Activated CD8-positive, alpha-beta T cell treated with anti-CD3 and anti-CD28 coated beads for 36 hours (primary cell): ENCODE data around the gene SHC4. TPM values are rescaled to one million over a fixed set of nuclear protein-coding genes. Genes with fewer than 3 reads are reported as not detected.
A peak's percentile ranks its signal among the peaks of the same experiment; 100 is the strongest.
"Not testable (repeated sequence)": the region's sequence is repeated elsewhere in the genome, so short reads cannot be mapped to it uniquely, and the experiment has no call there.

Source experiments
- ATAC-seq: fragments of 200-7000 bp; cut with Tn5 transposase; one replicate; pipeline ENCODE4 v1.10.0; 2021; ENCODE audit warnings: mild to moderate bottlenecking, moderate library complexity
- CTCF ChIA-PET: fragments of 350-600 bp; sonication (Branson Sonifier 250); formaldehyde crosslinking; loops from one replicate; lab custom pipeline; 2021; ENCODE audit warnings: antibody characterized with exemption; lab: Charles Lee
- POLR2A ChIA-PET: fragments of 350-600 bp; sonication (Branson Sonifier 250); formaldehyde crosslinking; loops from one replicate; lab custom pipeline; 2021; ENCODE audit warnings: antibody characterized with exemption; lab: Charles Lee
- DNase-seq: peaks from one replicate; pipeline ENCODE4 v3.0.0-alpha.2; 2020
- H3K27ac Mint-ChIP-seq: one replicate; pipeline ENCODE4 v1.8.0; 2021; ENCODE audit warnings: mild to moderate bottlenecking, mixed read lengths
- H3K27me3 Mint-ChIP-seq: one replicate; pipeline ENCODE4 v1.8.0; 2021; ENCODE audit warnings: mixed read lengths
- H3K36me3 Mint-ChIP-seq: one replicate; pipeline ENCODE4 v1.8.0; 2021; ENCODE audit warnings: low read depth, mixed read lengths
- H3K4me1 Mint-ChIP-seq: one replicate; pipeline ENCODE4 v1.8.0; 2021; ENCODE audit warnings: low read depth, mixed read lengths
- H3K4me3 Mint-ChIP-seq: one replicate; pipeline ENCODE4 v1.8.0; 2021; ENCODE audit warnings: mild to moderate bottlenecking, moderate library complexity, mixed read lengths
- H3K9me3 Mint-ChIP-seq: one replicate; pipeline ENCODE4 v1.8.0; 2021; ENCODE audit warnings: mixed read lengths
- CTCF ChIP-seq: fragments of 200-600 bp; IDR thresholded peaks from one replicate; pipeline ENCODE4 v1.8.0; 2022; ENCODE audit warnings: antibody characterized with exemption, mild to moderate bottlenecking
- intact Hi-C: fragments of 100-400 bp; cut with micrococcal nuclease; formaldehyde crosslinking; loops from one replicate; pipeline ENCODE4 v1.10.0; 2022
- total RNA-seq, 2 experiments: library from RNA; stranded (reverse); gene quantifications; one replicate each; pipeline ENCODE4 v1.2.3, GENCODE V29; 2021

SHC4 gene
- total RNA-seq, 2 experiments from 2014 or later = 2.5 TPM

GRCh38 chr15:48855501-48856440, 107.9 kb downstream of the SHC4 start:
- peaks cover 7% of the 10 kb centered on the region for H3K27me3 Mint-ChIP-seq
- ATAC-seq = no peak
- H3K4me3 Mint-ChIP-seq = no peak overlapping the region
- no peak overlapping the region for H3K27ac Mint-ChIP-seq
- intact Hi-C loops = no loop called here
- DNase-seq = no peak
- no peak for TF ChIP-seq CTCF
- CTCF ChIA-PET = no interaction called here
- peaks cover 2% of the 10 kb centered on the region for H3K9me3 Mint-ChIP-seq
- H3K4me1 Mint-ChIP-seq = no peaks in the 10 kb centered on the region
- POLR2A ChIA-PET = no interaction called here
- H3K36me3 Mint-ChIP-seq = no peaks in the 10 kb centered on the region

- H3K9me3 Mint-ChIP-seq, DNase-seq, intact Hi-C loops, CTCF ChIA-PET, H3K27ac Mint-ChIP-seq, ATAC-seq, H3K27me3 Mint-ChIP-seq, H3K4me3 Mint-ChIP-seq, POLR2A ChIA-PET, H3K4me1 Mint-ChIP-seq, H3K36me3 Mint-ChIP-seq: not testable (repeated sequence)
Measured at GRCh38 chr15:48854434-48854833, 109.3 kb downstream of the SHC4 start.

DNA sequence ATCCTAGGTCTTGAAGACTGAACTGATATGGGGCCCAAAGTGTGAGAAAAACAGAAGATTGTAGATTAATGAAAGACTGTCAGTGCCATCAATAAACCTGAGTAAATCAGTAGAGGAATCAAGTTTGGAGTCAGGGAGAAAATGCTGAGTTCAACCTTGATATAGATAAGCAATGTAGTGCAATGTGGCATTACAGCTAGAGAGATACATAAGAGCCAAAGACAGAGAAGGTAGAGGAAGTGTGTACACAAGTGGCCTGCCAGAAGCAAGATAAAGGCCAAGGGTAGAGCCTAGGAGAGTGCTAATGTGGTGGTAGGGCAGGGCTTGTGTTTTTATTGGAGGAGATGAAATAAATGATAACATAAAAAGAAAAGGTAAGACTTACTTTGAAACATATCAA, 111.8 kb downstream of the SHC4 start:
- no peaks in the 10 kb centered on the region for H3K4me1 Mint-ChIP-seq
- H3K9me3 Mint-ChIP-seq = peaks cover 2% of the 10 kb centered on the region
- DNase-seq (no peak), ATAC-seq (no peak)
- H3K27ac Mint-ChIP-seq = no peak overlapping the region
- no peak for TF ChIP-seq CTCF
- ChIA-PET POLR2A (no interaction called here), CTCF (no interaction called here)
- no peak overlapping the region for H3K4me3 Mint-ChIP-seq
- intact Hi-C loops = no loop called here
- peaks cover 8% of the 10 kb centered on the region for H3K27me3 Mint-ChIP-seq
- no peaks in the 10 kb centered on the region for H3K36me3 Mint-ChIP-seq

DNA sequence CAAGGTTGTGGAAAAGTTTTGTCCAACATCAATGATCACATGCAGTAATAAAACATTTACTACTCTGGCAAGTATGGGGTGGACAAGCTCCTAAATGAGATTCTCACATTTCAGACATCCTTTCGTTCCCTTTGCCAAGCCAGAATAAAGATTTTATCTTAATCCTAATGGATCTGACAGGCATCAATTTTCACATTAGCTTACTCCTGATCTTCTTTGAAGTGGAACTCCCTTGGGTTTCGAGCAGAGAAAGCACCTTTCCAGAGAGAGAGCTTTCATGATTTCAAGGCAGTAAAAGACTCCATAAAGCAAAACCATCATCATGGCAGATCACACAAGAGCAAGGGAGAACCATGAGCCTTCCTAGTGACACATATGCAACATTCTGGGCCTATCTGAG, 113.1 kb downstream of the SHC4 start:
- POLR2A ChIA-PET = no interaction called here
- DNase-seq = no peak

DNA sequence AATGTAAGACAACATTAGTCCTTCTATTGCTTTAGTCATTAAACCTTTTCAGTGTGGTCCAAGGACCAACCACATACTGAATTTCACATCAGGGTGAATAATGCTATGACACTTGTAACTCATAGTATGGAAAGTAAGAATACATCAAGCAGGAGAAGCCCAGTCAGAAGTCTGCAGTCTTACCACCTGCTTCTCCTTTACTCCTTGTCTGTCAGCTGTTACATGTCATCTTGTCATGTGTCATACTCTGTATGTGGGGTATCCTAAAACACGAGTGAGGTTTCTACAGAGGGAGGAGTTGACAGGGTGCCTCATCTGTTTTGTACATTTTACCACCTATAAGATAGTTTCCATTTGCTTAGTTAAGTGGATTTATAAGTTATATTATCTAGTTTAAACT, 118.6 kb downstream of the SHC4 start:
- ATAC-seq = peak; percentile 45
- CTCF ChIA-PET = no interaction called here
- peaks cover 2% of the 10 kb centered on the region for H3K9me3 Mint-ChIP-seq

More for the DNA sequence above, 113.1 kb downstream of the SHC4 start:
- CTCF ChIA-PET = no interaction called here
- peaks cover 2% of the 10 kb centered on the region for H3K9me3 Mint-ChIP-seq
- intact Hi-C loops = no loop called here
- no peaks in the 10 kb centered on the region for H3K4me1 Mint-ChIP-seq
- H3K27ac Mint-ChIP-seq = no peak overlapping the region
- TF ChIP-seq CTCF = no peak
- no peaks in the 10 kb centered on the region for H3K36me3 Mint-ChIP-seq
- ATAC-seq = no peak
- peaks cover 8% of the 10 kb centered on the region for H3K27me3 Mint-ChIP-seq
- no peak overlapping the region for H3K4me3 Mint-ChIP-seq

More for the DNA sequence above, 118.6 kb downstream of the SHC4 start:
- Mint-ChIP-seq H3K36me3 (no peaks in the 10 kb centered on the region), H3K4me3 (no peak overlapping the region), H3K27ac (no peak overlapping the region), H3K4me1 (no peaks in the 10 kb centered on the region), H3K27me3 (peaks cover 3% of the 10 kb centered on the region)
- POLR2A ChIA-PET = no interaction called here
- intact Hi-C loops = no loop called here
- no peak for DNase-seq
- TF ChIP-seq CTCF = no peak
